Heart right ventricle (tissue), 16 donors: ENCODE measurements around the gene TOX2. TPM values are rescaled to one million over a fixed set of nuclear protein-coding genes. Genes with fewer than 3 reads are reported as not detected.

Experiments
- ATAC-seq, 8 donors: fragments of 200-7000 bp; cut with Tn5 transposase; one replicate each; pipeline ENCODE4 v1.9.1; 2020; ENCODE audit warnings: mild to moderate bottlenecking in 8 of 8, moderate library complexity in 8 of 8, moderate number of reproducible peaks in 1 of 8
- DNase-seq, 2 donors: peaks; one replicate each; pipeline ENCODE4 v3.0.0-alpha.2; 2020
- H3K27ac ChIP-seq, 10 donors: fragments of 200-600 bp; sonication (generic) in 2 of 10; one replicate each; pipeline versions ENCODE4 v1.5.0 to v1.8.0; 2020 to 2022; ENCODE audit warnings: mild to moderate bottlenecking in 3 of 10
- H3K27me3 ChIP-seq, 7 donors: fragments of 200-600 bp; one replicate each; pipeline ENCODE4 v1.8.0; 2021 to 2022; ENCODE audit warnings: mild to moderate bottlenecking in 2 of 7
- H3K36me3 ChIP-seq, 9 donors: fragments of 200-600 bp; sonication (generic) in 1 of 9; one replicate each; pipeline versions ENCODE4 v1.5.0 to v1.8.0; 2020 to 2022; ENCODE audit warnings: mild to moderate bottlenecking in 2 of 9
- H3K4me1 ChIP-seq, 9 donors: fragments of 200-600 bp; sonication (generic) in 1 of 9; one replicate each; pipeline versions ENCODE4 v1.5.0 to v1.8.0; 2020 to 2022; ENCODE audit warnings: mild to moderate bottlenecking in 4 of 9
- H3K4me3 ChIP-seq, 10 donors: fragments of 200-600 bp; sonication (generic) in 2 of 10; one replicate each; pipeline versions ENCODE4 v1.5.0 to v1.8.0; 2020 to 2022; ENCODE audit warnings: mild to moderate bottlenecking in 7 of 10, moderate library complexity in 2 of 10
- H3K9me3 ChIP-seq, 11 donors: fragments of 200-600 bp in 10 of 11; sonication (generic) in 2 of 11; one replicate each; pipeline versions ENCODE4 v1.5.0 to v1.8.0; 2013 to 2022; ENCODE audit warnings: mild to moderate bottlenecking in 2 of 11, control low read depth in 1 of 11, moderate library complexity in 1 of 11
- WGBS, 2 donors: extraction: QIAGEN DNeasy Blood & Tissue Kit; methylation state at CpG; one replicate each; pipeline ENCODE4 v1.1.7; 2013; ENCODE audit warnings: inconsistent platforms in 1 of 2; 5-methylcytosine and 5-hydroxymethylcytosine counted together
- intact Hi-C, 10 donors: fragments of 100-400 bp; cut with DNase I; formaldehyde crosslinking; loops; one replicate each; pipeline versions ENCODE4 v1.11.1 to v1.14.2; 2022
- polyA plus RNA-seq, 2 donors: library from polyadenylated mRNA; stranded (reverse); fragments of 200-250 nt; gene quantifications; one replicate each; pipeline ENCODE4 v1.2.3, GENCODE V29; 2013
- total RNA-seq, 10 donors: library from RNA; stranded (reverse); fragmentation: NEBNext Ultra II Directional in 3 of 10; extraction: Animal tissue kit (Norgen Biotek cat#: 25700) in 3 of 10; gene quantifications; one replicate each; pipeline versions ENCODE4 v1.2.1 to v1.2.4, GENCODE V29; 2021 to 2023
- TF ChIP-seq, protein P1 (sequence below), 9 donors: fragments of 200-600 bp; sonication (generic) in 2 of 9; IDR thresholded peaks; one replicate each; pipeline versions ENCODE4 v1.5.0 to v1.8.0; 2021 to 2022; ENCODE audit warnings: antibody characterized with exemption in 9 of 9, mild to moderate bottlenecking in 5 of 9, moderate library complexity in 1 of 9
- donor health status: Arrhythmogenic right ventricular cardiomyopathy.
- donor health status: ischemic (EF 13 %, LVEDD 7.1; RV severe dilation, severe dysfunction).
- donor health status: healthy with polysubstance abuse.
- donor health status: DM: no; HTN: yes; CAD: no.
- donor health status: DM: no; HTN: no; CAD: no.
- donor health status: ischemic (EF 25% LVEDD 6.9; RV normal size, moderate dysfunction).
- donor health status: ischemic (EF 25% LVEDD 5.7; RV mildly dilated, moderate dysfunction).
- donor health status: healthy.
- donor health status: DM: yes; HTN: yes; CAD: no.
- donor health status: Ischemic cardiomyopathy.
- donor health status: ischemic (EF 35%, LVEDD 5.7; RV mildly dilated, moderate dysfunction).
- donor health status: nonischemic (EF 11% LVEDD 7.7; RV severe dilation, severe dysfunction).
- donor health status: DM: yes; HTN: yes; CAD: no.
- donor health status: PGD.
- donor health status: ischemic (EF 29% LVEDD 5.4; RV normal size, mild dysfunction).
- donor health status: nonischemic (EF 23%, LVEDD 6.1; RV moderate dilation, normal function).

TOX2 gene
- total and polyA plus RNA-seq, 12 donors = 0.25 to 2.0 (median 1.1) TPM

DNA sequence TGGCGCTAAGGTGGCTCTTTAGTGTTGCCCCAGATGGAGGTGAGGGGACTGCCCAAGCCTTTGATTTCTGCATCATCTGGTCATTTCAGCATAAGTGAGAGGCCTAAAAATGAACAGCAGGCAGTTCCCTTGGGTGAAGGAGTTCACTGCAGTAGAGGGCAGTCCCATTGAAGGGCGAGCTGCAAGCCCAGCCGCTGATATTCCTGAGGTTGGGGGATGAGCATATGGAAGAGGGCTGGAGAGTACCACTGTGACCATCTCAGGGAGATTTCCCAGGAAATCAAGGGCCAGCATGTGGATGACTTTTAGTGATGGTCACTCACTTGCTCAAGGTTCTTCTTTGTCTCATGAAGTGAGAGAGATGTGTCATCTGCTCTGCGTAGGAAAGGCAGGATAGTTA, 9.3 kb downstream of the TOX2 start:
- no peak for DNase-seq
- peaks cover 0 to 10% (median 0%) of the 10 kb centered on the region in 9 donors for H3K4me1 ChIP-seq
- peaks cover 0 to 73% (median 31%) of the 10 kb centered on the region in 7 donors for H3K27me3 ChIP-seq
- no peak for ATAC-seq
- WGBS, 2 donors = 70 to 76% methylated on average over 4 of the region's 4 CpGs
- H3K9me3 ChIP-seq = no peaks in the 10 kb centered on the region
- TF ChIP-seq, protein P1, sequence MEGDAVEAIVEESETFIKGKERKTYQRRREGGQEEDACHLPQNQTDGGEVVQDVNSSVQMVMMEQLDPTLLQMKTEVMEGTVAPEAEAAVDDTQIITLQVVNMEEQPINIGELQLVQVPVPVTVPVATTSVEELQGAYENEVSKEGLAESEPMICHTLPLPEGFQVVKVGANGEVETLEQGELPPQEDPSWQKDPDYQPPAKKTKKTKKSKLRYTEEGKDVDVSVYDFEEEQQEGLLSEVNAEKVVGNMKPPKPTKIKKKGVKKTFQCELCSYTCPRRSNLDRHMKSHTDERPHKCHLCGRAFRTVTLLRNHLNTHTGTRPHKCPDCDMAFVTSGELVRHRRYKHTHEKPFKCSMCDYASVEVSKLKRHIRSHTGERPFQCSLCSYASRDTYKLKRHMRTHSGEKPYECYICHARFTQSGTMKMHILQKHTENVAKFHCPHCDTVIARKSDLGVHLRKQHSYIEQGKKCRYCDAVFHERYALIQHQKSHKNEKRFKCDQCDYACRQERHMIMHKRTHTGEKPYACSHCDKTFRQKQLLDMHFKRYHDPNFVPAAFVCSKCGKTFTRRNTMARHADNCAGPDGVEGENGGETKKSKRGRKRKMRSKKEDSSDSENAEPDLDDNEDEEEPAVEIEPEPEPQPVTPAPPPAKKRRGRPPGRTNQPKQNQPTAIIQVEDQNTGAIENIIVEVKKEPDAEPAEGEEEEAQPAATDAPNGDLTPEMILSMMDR (IDR thresholded peaks at IDR 0.05) = no peak
- no peaks in the 10 kb centered on the region for H3K36me3 ChIP-seq
- H3K4me3 ChIP-seq = no peak overlapping the region
- intact Hi-C loops = loop anchor here in 1 of 10 donors (10.0 kb wide), 1 partner anchor 159 kb away; no protein-coding TSS in a partner anchor
- no peak overlapping the region for H3K27ac ChIP-seq

DNA sequence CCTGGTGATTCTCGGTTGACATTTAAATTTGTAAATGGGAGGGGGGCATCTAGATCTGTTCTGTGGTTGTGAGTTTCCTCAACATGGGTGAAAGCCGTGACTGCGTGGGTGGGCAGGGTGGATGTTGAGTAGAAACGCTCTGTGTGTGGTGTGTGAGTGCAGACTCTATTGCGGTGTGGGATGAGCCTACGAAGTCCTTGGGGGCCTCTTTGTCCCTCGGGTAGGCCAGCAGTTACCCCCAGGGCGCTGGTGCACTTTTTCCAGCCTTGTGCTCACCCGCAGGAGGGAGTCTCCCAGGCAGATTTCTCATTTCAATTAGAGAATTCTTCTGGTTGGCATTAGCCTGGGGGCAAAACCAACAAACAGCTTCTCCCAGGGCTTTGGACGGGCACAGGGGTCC, 10.6 kb downstream of the TOX2 start:
- intact Hi-C loops = loop anchor here in 1 of 10 donors (10.0 kb wide), 1 partner anchor 160 kb away; no protein-coding TSS in a partner anchor
- H3K36me3 ChIP-seq = no peaks in the 10 kb centered on the region
- ATAC-seq = no peak
- peaks cover 0 to 10% (median 0%) of the 10 kb centered on the region in 9 donors for H3K4me1 ChIP-seq
- H3K4me3 ChIP-seq = no peak overlapping the region
- no peak overlapping the region for H3K27ac ChIP-seq
- peaks cover 0 to 65% (median 34%) of the 10 kb centered on the region in 7 donors for H3K27me3 ChIP-seq
- no peaks in the 10 kb centered on the region for H3K9me3 ChIP-seq
- WGBS, 2 donors = 73 to 74% methylated on average over 10 of the region's 10 CpGs
- DNase-seq = no peak
- TF ChIP-seq, protein P1 (IDR thresholded peaks at IDR 0.05) = no peak

DNA sequence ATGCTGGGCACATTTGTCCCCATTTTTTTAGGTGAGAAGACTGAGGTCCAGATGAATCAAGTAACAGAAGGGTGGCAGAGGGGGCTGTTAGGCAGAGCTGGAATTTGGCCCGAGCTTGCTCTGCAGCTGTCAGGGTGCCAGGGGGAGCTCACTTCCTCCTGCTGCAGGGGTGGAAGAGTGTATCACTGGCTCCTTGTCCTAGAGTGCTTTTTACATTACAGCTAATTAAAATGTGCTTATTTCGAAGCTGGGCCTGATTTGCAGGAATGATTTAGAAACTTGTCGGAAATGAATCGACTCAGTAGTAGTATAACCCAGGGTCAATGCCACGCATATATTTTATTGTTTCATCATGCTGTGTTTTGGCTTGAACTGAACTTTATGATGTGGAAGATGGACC, 11.1 kb downstream of the TOX2 start:
- Histone ChIP-seq H3K36me3 (no peaks in the 10 kb centered on the region), H3K9me3 (no peaks in the 10 kb centered on the region), H3K4me1 (peaks cover 0 to 10% (median 0%) of the 10 kb centered on the region in 9 donors), H3K4me3 (no peak overlapping the region), H3K27me3 (peaks cover 0 to 59% (median 31%) of the 10 kb centered on the region in 7 donors), H3K27ac (no peak overlapping the region)
- TF ChIP-seq, protein P1 (IDR thresholded peaks at IDR 0.05) = peak in 1 of 9 donors; percentile 21
- ATAC-seq = peak in 2 of 8 donors; percentile 18 to 50
- 52 to 68% methylated on average over 5 of the region's 5 CpGs for WGBS, 2 donors
- peak in 1 of 2 donors; percentile 38 for DNase-seq
- intact Hi-C loops = loop anchor here in 1 of 10 donors (10.0 kb wide), 1 partner anchor 161 kb away; no protein-coding TSS in a partner anchor

DNA sequence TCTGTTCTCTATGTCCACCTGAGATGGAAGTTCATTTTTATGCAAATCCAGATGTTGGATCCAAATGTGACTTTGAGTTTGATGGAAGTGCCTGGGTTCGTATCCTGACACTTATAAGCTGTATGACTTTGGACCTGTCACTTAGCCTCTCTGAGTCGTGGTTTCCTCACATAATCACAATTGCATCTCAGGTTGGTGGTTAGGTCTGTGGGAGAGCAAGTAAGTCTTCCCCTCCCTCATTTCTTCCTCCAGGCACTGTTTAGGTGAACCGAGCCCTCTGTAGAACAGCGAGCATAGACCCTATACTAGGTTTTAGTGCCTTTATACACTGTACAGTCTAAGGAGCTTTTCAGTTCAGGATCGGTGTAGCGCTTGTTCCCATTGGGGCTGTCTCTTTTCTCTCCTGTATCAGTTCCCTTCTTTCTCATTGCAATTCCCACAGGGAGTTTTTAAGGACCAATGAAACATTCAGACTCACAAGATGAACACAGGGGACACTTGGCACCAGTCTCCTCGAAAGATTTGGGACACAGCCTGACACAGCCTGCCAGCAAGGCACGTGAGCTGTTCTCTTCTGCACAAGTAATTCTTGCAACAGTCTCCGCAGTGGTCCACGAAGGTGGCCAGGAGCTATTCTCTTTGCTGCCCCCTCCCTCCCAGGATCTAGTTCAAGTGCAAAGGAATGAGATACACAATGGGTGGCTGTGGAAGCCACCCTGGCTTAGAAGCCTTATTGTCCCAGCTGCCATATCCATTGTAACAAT, 11.8 kb downstream of the TOX2 start:
- Histone ChIP-seq H3K36me3 (no peaks in the 10 kb centered on the region), H3K27ac (no peak overlapping the region), H3K27me3 (peaks cover 0 to 58% (median 31%) of the 10 kb centered on the region in 7 donors), H3K4me1 (peaks cover 0 to 10% (median 0%) of the 10 kb centered on the region in 9 donors), H3K9me3 (no peaks in the 10 kb centered on the region), H3K4me3 (no peak overlapping the region)
- no peak for DNase-seq
- intact Hi-C loops = loop anchor here in 1 of 10 donors (10.0 kb wide), 1 partner anchor 162 kb away; no protein-coding TSS in a partner anchor
- ATAC-seq = no peak
- WGBS, 2 donors = 66 to 75% methylated on average over 10 of the region's 10 CpGs
- TF ChIP-seq, protein P1 (IDR thresholded peaks at IDR 0.05) = no peak
